ENCODE measurements around the gene GTF2IRD1.

DNA sequence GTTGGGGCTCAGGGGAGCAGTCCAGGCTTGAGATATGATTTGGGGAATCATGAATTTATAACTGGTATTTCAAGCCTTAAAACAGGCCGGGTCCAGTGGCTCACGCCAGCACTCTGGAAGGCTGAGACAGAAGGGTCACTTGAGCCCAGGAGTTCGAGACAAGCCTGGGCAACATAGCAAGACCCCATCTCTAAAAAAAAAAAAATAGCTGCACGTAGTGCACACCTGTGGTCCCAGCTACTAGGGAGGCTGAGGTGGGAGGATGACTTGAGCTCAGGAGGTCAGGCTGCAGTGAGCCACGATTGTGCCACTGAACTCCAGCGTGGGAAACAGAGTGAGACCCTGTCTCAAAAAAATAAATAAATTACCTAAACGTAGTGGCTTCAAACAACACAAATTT, 122.1 kb downstream of the GTF2IRD1 start:
- no peak for TF ChIP-seq POLR2A (IDR thresholded peaks at IDR 0.05)
- TF ChIP-seq, protein P1, sequence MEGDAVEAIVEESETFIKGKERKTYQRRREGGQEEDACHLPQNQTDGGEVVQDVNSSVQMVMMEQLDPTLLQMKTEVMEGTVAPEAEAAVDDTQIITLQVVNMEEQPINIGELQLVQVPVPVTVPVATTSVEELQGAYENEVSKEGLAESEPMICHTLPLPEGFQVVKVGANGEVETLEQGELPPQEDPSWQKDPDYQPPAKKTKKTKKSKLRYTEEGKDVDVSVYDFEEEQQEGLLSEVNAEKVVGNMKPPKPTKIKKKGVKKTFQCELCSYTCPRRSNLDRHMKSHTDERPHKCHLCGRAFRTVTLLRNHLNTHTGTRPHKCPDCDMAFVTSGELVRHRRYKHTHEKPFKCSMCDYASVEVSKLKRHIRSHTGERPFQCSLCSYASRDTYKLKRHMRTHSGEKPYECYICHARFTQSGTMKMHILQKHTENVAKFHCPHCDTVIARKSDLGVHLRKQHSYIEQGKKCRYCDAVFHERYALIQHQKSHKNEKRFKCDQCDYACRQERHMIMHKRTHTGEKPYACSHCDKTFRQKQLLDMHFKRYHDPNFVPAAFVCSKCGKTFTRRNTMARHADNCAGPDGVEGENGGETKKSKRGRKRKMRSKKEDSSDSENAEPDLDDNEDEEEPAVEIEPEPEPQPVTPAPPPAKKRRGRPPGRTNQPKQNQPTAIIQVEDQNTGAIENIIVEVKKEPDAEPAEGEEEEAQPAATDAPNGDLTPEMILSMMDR (IDR thresholded peaks at IDR 0.05 in 4 of 5, conservative IDR thresholded peaks at IDR 0.05 in 1 of 5) = no peak

All from gastrocnemius medialis (tissue), 4 donors.